ENCODE data around the gene LPP.
A peak's percentile ranks its signal among the peaks of the same experiment; 100 is the strongest.
"Not testable (repeated sequence)": the region's sequence is repeated elsewhere in the genome, so short reads cannot be mapped to it uniquely, and the experiment has no call there.

LPP gene

DNA sequence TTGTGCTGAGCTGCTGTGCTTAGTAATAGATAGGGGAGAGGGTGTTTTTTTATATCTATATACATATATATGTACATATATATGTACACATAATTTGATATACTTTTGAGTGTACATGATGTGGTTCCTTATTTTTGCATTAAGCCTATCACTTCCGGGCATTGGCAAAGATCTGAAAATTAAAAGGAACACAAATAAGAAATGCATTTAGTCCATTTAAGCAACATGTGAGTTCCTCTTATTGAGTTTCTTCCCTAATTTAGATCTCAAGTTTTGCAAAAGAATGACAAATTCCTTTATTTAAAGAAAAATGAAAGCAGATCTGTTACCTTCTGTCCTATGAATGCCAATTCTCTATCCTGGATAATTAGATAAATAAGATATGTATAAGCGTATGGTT is 435.1 kb downstream of the LPP start:
- DNase-seq (ENCODE audit: low spot score) = no peak

DNA sequence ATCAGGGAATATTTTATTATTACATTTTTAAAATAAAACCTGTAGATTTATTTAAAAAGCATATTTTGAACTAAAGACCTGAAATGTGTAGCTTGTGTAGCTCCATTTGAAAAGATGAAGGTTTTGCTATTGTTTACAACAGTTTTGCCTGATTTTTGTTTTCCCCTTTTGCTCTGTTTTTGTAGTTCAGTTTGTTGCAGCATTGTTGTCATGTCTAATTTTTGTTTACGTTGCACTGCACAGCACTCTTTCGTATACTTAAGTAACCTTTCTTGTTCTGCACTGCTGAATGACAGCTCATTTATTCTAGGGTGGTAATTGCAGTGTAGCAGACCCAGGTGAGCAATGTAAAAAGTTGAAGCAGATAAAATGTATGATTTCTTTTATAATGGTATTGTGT is 435.8 kb downstream of the LPP start:
- no peak for DNase-seq (ENCODE audit: low spot score)

DNA sequence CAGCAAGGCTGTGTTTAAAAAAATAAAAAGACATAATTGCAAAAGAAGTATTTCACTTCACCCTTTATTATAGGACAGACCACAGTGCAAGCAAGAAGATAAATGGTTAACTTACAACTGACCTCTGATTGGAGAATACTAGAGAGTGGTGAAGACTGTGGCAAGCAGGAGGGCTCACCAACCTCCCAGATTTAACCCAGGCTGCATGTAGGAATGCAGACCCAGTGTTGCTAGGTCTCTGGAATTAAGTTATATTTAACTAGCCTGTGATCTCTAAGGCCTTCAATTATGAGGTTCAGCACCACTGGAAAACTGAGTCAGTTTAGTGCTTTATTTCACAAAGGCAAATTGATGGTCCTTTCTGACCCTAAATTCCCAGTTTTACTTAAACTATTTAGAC is 436.6 kb downstream of the LPP start:
- DNase-seq (ENCODE audit: low spot score) = no peak

DNA sequence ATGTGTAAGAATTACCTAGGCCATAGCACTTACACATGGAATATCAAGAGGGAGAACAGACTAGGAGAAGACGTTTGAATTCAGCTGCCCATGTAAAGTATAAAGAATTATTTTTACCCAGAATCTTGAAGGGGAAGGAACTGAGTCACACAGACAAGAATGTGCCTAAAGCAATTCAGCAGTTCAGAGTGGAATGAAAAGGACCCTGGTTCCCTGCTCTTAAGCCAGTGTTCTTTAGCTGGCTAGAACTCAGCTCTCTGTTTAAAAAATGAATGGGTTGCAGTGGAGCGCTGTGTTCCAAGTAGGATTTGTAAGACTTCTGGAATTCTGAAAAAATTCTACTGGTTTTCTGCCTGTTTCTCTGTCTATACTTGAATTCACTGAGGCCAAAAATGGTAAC is 440.2 kb downstream of the LPP start:
- DNase-seq (ENCODE audit: low spot score) = peak; percentile 46

DNA sequence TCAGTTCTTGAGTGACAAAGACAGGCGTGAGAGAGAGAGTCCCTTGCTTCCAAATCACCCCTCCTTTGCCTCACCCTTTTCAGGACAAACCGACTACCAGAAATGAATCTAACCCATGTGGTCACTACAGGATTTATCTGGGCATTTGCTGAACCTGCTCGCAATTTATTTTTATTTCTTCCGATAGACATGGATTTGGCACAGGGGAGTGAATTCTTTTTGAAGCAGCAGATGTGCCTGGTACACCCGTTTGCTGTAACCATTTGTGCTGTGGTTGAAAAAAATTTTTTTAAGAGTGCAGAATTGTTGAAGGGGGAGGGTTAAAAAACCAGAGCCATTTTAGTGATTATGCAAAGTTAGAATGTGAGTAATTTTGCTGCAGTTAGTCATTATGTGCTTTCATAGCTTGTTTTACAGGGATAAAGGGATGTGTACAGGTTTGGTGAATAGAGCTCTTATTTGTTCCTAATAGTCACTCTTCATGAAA is 442.0 kb downstream of the LPP start:
- peak; percentile 40 for DNase-seq (ENCODE audit: low spot score)

DNA sequence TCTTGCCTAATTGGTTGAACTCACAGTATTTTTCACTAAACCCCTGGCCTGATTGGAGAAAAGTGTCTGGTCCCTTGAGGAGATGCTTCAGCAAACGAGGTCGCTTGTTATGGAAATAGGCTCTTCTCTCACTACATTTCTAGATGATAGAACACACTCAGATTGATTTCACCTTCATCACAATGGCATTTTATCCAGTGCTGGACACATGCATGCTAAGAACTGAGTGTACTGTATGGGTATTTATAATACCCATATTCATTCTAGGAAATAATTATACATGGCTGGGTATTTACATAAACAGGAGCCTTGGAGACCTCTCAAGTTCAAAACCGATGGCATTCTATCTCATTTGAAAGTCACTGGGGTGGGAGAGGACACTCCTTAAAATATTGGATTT is 444.9 kb downstream of the LPP start:
- no peak for DNase-seq (ENCODE audit: low spot score)

DNA sequence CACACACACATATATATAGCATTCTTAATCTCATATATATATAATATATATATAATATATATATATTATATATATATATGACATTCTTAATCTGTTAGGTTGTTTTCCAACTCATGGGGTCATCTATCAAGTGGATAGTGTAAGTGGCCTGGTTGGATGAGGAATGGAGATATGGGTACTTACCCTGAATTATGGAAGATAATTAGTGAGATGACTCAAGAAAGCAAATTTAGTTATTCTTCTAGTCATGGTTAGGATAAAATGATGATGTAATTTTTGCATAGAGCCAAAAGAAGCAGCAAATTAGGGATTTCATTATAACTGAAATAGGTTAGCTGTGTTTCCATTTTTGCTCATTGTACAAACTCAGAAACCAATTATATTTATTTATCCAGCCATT is 448.2 kb downstream of the LPP start:
- DNase-seq (ENCODE audit: low spot score) = no peak

DNA sequence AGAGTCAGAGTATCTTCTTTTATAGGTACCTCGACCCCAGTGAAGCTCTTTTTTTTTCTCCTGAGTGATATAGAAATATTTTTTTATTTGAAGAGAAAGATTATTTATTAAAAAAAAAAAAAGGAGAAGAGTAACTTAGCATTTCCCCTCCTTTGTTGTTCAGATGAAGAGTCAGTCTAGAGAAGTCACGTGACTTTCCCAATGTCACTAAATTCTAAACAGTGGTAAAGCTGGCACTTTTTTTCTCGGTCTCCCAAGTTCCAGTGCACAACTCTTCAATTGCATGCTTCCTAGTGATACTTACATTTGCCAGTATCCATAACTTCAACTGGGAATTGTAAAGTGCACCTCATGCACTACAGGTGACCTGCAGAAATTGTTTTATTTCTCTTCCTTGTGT is 448.7 kb downstream of the LPP start:
- DNase-seq (ENCODE audit: low spot score) = no peak

DNA sequence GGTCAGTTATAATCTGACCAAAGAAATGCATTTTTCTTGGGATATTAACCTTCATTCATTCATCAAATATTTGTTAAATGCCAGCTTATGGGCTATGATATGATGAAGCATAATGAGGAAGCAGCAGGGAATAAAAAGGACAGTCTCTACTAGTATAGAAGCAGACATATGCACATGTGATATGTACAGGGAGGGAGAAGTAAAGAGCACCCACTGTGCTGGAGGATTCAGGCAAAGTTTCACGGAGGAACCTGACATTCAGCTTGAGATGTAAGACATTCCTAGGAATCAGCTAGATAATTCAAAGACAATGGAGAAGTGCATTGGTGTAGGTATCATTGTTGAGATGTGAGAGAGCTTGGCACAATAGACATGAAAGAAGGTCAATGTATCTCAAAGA is 450.7 kb downstream of the LPP start:
- no peak for DNase-seq (ENCODE audit: low spot score)

DNA sequence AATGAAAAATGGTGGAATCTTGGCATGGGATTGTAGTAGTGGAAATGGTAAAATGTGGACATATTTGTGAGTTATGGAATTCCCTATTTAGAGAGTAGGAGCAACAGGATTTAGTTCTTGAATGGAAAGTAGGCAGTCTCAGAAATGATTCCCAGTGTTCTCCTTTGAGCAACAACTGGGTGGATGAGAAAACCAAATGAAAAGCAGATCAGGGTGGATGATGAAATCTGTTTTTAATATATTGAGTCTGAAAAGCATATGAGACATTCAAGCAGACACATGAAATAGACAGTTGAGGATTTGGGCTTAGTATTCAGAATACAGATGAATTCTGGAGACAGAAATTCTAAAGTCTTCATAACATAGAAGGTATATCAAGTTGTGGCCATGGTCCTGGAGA is 451.3 kb downstream of the LPP start:
- no peak for DNase-seq (ENCODE audit: low spot score)

DNA sequence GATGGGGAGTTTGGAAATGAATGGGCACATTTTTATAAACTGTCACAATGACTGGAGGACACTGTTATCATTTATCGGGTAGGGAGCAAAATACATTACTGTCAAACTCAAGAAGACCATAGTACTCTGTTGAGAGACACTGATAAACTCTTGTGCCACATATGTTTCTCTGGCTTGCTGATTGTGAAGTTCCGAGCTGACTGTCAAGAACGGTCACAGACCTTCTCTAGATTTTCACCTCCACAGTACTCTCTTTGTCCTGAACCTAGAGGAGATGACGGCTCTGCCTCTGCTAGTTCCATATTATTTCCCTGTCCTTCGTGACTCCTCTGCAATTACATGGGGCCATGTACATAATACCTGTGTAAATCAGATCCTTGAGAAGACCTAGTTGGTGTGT is 451.9 kb downstream of the LPP start:
- peak; percentile 40 for DNase-seq (ENCODE audit: low spot score)

DNA sequence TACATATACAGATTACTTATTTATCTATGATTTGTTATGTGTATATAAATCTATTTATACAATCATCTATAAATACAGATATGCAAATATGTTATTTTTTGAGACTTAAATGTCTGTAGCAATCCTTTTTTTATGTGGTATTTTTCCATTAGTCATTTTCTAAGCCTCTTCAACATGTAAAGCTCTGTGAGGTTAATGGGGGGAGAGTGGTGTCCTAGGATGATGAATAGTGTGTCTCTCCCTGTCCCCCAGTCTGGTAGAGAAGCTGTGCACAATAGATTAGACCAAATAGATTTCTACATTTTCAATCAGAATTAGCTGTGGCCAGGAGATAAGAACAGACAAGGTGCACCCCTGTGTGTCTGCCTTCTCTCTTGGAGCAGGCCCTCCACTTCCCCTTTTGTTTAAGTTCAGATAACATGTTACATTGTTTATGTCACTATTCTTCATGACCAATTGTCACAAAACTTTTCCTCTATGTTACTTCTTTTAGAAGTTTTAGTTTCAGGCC is 453.9 kb downstream of the LPP start:
- no peak for DNase-seq (ENCODE audit: low spot score)

DNA sequence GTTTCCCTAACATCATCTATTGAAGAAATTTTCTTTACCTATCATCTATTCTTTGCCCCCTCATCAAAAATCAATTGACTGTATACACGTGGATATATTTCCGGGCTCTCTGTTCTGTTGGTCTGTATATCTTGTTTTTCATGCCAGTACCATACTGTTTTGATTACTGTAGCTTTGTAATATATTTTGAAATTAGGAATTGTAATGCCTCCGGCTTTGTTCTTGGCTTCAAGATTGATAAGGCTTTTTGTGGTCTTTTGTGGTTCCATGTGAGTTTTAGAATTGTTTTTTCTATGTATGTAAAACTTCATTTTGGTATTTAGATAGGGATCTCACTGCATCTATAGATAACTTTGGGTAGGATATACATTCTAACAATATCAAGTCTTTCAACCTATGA is 454.4 kb downstream of the LPP start:
- DNase-seq (ENCODE audit: low spot score) = no peak

DNA sequence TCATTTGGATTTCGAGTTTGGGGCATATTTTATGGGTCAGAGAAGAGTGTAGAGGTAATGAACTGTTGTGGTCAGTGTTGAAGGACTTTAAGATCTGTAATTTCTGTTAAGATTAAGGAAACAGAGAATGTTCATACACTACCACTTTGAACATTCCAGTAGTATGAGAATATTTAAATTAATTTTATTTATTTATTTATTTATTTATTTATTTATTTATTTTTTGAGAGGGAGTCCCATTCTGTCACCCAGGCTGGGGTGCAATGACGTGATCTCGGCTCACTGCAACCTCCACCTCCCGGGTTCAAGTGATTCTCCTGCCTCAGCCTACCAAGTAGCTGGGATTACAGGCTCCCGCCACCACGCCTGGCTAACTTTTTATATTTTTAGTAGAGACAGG is 459.8 kb downstream of the LPP start:
- DNase-seq (ENCODE audit: low spot score) = not testable (repeated sequence)

DNA sequence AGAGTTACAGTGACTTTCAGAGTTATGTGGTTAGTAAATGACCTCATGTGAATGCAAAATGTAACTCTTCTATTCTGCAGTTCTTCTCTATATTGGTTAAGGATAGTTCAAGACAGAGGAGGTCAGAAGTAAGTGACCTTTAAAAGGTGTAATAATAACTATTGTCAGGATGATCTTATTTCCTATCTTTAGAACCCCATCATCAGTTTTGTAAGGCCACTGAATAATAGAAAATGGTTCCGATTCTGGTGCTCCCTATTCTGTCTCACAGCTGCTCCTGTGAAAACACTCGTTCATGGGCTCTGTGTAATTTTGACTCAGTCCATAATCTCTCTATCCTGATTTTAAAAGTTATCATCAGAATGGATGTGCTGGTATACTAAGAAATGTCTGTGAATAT is 463.3 kb downstream of the LPP start:
- DNase-seq (ENCODE audit: low spot score) = no peak

DNA sequence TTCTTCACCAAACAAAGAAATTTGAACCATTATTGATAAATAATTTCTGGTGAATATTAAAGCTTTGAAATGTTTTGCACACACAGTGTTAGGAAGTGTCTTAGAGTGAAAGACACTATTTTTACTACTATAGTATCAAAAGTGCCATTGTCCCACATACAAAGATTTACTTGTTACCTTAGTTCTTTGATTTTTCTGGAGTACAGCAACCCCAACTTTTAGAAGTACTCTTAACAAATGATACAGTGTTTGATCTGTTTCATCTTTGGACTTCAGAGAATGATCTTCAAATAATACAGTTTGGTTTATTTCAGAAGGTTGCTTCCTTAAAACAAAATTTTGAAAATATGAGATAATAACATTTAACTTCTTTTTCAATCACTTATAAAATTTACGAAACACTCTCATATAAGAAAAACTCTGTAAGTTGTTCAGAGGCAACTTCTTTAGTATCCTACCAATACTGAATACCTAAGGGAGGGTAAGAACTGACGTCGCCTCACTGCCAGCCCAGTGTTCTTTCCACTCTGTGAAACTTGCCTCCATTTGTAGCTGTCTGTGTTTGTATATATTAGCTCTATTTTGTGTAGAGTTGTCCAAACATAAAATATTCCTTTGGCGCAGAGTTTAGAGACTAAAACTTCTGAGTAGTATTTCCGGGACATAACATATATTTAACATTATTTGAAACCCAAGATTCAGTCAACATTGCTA is 464.2 kb downstream of the LPP start:
- DNase-seq (ENCODE audit: low spot score) = no peak

DNA sequence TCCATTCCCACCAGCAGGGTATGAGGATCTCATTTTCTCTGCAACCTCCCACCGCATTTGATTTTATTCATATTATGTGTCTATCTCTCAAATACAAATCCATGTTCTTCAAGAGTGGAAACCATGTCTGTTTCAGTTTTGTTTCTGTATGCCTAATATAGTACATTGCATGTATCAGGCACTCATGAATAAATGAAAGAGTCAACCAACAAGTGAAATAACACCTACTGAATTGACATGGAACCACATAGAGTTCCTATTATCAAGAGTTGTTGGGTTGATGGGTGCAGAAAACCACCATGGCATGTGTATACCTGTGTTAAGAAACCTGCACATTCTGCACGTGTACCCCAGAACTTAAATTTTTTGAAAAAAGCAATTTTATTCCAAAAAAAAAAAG is 466.8 kb downstream of the LPP start:
- DNase-seq (ENCODE audit: low spot score) = no peak

DNA sequence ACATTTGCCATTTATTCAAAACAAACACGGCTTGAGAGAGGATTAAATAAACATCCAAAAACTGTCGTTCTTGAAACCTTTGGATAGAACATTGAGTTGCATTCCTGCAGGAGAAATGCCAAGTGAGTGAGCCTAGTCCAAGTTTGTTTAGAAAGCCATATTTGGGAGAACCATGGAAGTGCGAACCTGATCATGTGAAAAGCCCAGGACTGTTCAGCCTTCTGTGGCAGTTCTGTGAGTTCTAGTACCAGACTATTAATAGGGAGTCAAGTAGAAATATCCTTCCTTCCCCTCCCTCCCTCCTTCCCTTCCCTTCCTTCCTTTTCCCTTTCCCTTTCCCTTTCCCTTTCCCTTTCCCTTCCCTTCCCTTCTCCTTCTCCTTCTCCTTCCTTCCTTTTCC is 470.4 kb downstream of the LPP start:
- DNase-seq (ENCODE audit: low spot score) = no peak

DNA sequence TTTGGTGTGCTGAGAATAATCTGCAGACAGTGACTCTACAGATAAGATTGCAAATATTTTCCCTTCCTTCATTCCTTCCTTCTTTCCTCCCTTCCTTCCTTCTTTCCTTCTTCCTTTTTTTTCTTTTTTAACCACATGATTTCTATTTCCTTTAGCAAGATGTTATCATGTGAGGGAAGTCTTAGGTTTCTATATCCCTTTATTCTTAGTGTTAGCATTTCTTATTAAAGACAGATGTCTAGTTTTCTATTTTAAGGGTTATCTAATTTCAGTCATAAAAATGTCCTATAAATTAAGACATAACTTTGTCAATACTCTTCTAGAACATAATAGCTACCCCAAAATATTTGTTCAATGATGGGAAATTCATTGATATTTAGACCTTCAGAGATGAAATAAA is 470.9 kb downstream of the LPP start:
- no peak for DNase-seq (ENCODE audit: low spot score)

DNA sequence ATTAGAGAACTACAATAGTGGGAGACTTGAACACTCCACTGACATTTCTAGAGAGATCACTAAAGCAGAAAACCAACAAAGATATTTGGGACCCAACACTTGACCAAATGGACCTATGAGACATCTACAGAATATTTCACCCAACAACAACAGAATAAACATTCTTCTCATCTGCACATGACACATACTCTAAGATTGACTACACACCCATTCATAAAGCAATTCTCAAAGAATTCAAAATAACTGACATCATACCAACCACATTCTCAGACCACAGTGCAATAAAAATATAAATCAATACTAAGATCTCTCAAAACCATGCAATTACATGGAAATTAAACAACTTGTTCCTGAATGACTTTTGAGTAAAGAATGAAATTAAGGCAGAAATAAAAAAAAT is 473.7 kb downstream of the LPP start:
- no peak for DNase-seq (ENCODE audit: low spot score)

DNA sequence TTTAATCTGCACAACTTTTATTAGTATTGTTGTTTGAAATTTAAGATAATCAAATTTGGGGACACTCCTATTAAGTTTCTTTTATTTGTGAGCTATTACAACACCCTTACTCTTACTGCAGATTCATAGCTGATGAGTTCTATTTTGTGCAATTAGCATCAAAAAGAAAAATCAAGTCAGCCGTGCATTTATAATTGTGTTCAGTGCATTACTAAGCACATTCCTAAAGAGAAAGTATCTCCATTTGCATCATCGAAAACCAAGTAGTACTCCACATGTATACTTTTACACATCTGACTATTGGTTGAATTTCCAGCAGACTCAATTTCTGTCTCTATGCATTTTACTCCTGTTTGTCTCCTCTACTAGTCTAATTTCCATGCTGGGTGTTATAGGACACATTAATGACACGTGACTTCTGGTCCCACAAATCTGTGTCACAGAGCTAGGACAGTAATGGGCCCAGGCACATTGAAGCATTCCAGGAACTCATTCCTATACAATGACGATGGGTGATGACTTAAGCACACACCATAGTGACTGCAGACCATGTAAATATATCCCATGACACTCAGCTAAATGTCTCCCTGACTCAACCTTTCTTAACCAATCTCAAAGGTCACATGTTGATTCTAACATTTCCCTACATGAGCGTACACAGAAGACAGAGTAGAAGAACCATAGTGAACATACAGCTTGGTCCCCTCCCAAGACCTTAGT is 477.5 kb downstream of the LPP start:
- DNase-seq (ENCODE audit: low spot score) = no peak

DNA sequence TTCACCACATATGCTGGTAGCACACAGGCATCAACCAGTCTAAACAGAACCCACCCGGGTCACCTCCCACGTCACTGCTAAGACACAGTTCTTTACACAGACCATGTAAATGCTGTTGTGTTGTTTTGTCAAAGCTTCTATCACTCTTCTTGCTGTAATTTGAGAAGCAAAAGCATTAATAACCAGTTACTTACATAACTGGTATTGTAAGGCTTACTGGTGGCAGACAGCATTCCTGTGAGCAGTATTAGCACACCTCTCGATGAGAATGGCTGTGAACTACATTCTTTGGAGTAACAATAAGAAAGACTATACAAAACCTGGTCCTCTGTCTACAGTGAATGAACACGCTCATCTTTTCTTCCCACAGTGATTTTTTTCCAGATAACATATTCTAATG is 479.2 kb downstream of the LPP start:
- no peak for DNase-seq (ENCODE audit: low spot score)

DNA sequence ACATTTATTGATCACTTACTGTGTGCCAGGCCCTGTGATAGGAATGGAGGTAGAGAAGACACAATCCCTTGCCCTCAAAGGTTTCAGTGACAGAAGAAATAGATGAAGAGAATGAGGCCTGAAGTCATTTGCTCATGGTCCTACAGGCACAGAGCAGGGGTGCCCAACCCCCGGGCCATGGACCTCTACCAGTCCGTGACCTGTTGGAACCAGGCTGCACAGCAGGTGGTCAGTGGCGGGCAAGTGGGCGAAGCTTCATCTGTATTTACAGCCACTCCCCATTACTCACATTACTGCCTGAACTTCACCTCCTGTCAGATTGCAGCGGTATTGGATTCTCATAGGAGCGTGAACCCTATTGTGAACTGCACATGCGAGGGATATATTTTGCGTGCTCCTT is 480.3 kb downstream of the LPP start:
- no peak for DNase-seq (ENCODE audit: low spot score)

All from COLO829 (cell line).